Measurements from ENCODE around the gene GRID1. TPM values are rescaled to one million over a fixed set of nuclear protein-coding genes. Genes with fewer than 3 reads are reported as not detected.

The GRID1 gene
- total RNA-seq, 4 donors from 2014 or later = 0.88 to 7.3 (median 4.1) TPM

GRCh38 chr10:86411852-86412560 lies 45.4 kb upstream of the GRID1 start:
- TF ChIP-seq, protein P1, sequence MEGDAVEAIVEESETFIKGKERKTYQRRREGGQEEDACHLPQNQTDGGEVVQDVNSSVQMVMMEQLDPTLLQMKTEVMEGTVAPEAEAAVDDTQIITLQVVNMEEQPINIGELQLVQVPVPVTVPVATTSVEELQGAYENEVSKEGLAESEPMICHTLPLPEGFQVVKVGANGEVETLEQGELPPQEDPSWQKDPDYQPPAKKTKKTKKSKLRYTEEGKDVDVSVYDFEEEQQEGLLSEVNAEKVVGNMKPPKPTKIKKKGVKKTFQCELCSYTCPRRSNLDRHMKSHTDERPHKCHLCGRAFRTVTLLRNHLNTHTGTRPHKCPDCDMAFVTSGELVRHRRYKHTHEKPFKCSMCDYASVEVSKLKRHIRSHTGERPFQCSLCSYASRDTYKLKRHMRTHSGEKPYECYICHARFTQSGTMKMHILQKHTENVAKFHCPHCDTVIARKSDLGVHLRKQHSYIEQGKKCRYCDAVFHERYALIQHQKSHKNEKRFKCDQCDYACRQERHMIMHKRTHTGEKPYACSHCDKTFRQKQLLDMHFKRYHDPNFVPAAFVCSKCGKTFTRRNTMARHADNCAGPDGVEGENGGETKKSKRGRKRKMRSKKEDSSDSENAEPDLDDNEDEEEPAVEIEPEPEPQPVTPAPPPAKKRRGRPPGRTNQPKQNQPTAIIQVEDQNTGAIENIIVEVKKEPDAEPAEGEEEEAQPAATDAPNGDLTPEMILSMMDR (IDR thresholded peaks at IDR 0.05) = no peak
- TF ChIP-seq POLR2A (IDR thresholded peaks at IDR 0.05) = no peak
- Histone ChIP-seq H3K4me3 (no peak overlapping the region), H3K27me3 (no peaks in the 10 kb centered on the region), H3K36me3 (no peaks in the 10 kb centered on the region), H3K9me3 (no peaks in the 10 kb centered on the region), H3K27ac (peak overlapping the region; percentile 29 to 69), H3K4me1 (peaks cover 0 to 10% of the 10 kb centered on the region in 2 donors)
- intact Hi-C loops (cut with DNase I; ENCODE audit: low total_unique reads) = no loop called here
- no peak for DNase-seq

- Histone ChIP-seq H3K27ac (peak overlapping the region; percentile 29 to 69), H3K9me3 (no peaks in the 10 kb centered on the region), H3K4me1 (peaks cover 0 to 10% of the 10 kb centered on the region in 2 donors), H3K36me3 (no peaks in the 10 kb centered on the region), H3K27me3 (no peaks in the 10 kb centered on the region), H3K4me3 (no peak overlapping the region)
- DNase-seq = peak; percentile 28 to 37
- intact Hi-C loops (cut with DNase I; ENCODE audit: low total_unique reads) = no loop called here
- TF ChIP-seq POLR2A (IDR thresholded peaks at IDR 0.05) = no peak
- TF ChIP-seq, protein P1 (IDR thresholded peaks at IDR 0.05) = no peak
These were observed 44.8 kb upstream of the GRID1 start for GRCh38 chr10:86411281-86411841.

DNA sequence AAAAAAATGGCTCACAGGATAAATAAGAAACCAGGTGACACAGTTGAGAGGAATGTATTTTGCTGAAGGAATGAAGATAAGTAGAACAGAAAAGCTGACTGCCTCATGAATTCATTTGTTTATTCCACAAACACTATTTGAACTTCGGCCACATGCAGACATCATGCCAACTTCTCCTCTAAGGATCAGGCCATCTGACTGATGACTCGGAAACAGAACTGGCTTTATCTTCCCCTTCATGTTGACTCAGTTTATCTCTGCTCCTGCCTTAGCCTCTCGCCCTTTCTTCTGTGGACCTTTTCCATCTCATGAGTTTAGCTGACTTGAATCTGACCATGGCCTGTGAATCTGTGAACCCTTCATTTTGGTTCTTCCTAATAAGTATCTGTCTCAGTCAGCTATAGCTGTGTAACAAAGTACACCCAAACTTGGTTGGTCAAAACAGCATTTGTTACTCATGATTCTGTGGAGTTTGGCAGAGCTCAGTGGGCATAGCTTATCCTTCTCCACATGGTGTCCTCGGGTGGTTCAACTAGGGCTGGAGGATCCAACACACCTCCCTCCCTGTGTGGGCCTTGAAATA lies 44.0 kb upstream of the GRID1 start:
- Histone ChIP-seq H3K27me3 (no peaks in the 10 kb centered on the region), H3K27ac (peak overlapping the region; percentile 29 to 69)

GRCh38 chr10:86409183-86409582 lies 42.6 kb upstream of the GRID1 start:
- H3K27ac ChIP-seq = no peak overlapping the region
- H3K4me3 ChIP-seq = no peak overlapping the region
- H3K9me3 ChIP-seq = no peaks in the 10 kb centered on the region
- no peak for DNase-seq
- intact Hi-C loops (cut with DNase I; ENCODE audit: low total_unique reads) = no loop called here
- TF ChIP-seq, protein P1 (IDR thresholded peaks at IDR 0.05) = no peak
- no peak for TF ChIP-seq POLR2A (IDR thresholded peaks at IDR 0.05)
- H3K4me1 ChIP-seq = peaks cover 0 to 10% of the 10 kb centered on the region in 2 donors
- H3K27me3 ChIP-seq = no peaks in the 10 kb centered on the region
- no peaks in the 10 kb centered on the region for H3K36me3 ChIP-seq

More for the DNA sequence above, 44.0 kb upstream of the GRID1 start:
- intact Hi-C loops (cut with DNase I; ENCODE audit: low total_unique reads) = no loop called here
- no peak for TF ChIP-seq POLR2A (IDR thresholded peaks at IDR 0.05)
- TF ChIP-seq, protein P1 (IDR thresholded peaks at IDR 0.05) = no peak
- DNase-seq = no peak
- Histone ChIP-seq H3K4me1 (peaks cover 0 to 10% of the 10 kb centered on the region in 2 donors), H3K4me3 (no peak overlapping the region), H3K9me3 (no peaks in the 10 kb centered on the region), H3K36me3 (no peaks in the 10 kb centered on the region)
